GM19043 (cell line): ENCODE results near the gene HS3ST3B1.

Experiments used
- ATAC-seq: cut with Tn5 transposase; IDR thresholded peaks from one replicate; pipeline ENCODE4 v1.9.1; 2021; ENCODE audit warnings: low read depth; ENCODE audit not compliant: unreplicated experiment

Gene HS3ST3B1

DNA sequence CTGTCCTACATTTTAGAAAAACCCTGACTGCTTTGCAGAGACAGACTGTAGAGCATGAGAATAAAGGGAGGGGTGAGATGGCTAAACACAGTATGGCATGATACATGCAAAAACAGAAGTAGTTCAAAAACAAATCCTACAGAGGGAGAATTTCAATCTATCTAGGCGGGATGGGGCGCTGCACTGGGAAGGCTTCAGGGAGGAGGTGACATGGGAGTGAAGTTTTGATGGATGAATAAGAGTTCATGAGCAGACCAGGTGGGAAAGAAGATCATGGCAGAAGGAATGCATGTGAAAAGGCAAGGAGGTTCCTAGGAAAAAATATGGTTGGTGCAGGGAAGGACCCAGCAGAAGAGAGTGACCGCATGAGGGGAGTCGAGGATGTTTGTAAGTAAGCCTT, 19.2 kb downstream of the HS3ST3B1 start:
- no peak for ATAC-seq

DNA sequence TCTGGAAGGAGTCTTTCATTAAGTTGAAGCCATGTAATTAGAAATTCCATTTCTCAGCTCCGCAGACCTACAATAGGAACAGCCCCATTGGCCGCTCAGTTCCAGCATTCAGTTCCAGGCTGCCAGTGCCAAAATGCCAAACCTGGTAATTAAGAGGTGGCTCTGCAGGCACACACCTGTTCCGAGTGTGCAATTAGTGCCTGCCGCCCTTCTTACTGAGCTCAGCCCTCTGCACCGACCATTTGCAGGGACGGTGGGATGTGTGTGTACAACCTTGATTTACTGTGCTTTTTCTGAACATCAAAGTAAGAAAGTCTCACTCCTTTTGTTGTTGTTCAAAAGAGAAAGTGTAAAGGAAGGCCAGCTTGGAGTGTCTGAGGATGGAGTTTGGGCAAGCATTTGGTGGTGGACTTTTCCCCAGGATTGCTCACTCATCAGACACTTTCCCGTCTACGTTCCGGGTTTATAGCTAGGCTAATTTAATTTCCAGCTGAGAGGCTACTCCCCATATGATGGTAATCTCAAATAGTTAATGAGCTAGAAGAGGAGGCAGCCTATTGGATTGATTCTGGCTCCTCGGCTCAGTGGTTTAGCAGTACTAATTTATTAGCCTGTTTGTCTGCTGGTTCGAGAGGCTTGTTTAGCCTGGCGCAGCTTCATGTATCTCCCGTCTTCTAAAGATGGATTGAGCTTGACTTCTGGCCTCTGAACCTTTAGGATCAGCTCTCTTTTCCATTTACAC, 20.0 kb downstream of the HS3ST3B1 start:
- no peak for ATAC-seq

DNA sequence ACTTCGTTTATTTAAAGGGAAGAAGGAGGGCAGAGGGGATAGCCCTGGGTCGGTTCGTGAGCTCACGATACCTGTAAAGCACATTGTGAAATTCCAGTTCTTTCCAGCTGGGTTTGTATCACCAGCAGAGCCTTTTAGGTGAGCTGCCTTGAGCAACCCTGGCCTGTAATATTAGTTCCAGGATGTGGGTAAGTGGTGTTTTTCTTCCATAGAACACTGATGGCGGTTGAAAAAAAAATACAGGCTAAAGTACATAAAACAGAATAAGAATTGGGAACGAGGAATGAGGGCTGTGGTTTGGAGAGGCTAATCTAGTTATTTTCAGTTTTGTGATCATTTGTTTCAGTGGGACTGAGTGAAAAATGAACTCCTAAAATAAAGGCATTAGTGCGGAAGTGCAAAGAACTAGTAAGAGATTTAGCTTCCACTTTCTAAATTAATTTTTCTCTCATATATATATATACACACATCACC, 20.6 kb downstream of the HS3ST3B1 start:
- ATAC-seq = no peak

DNA sequence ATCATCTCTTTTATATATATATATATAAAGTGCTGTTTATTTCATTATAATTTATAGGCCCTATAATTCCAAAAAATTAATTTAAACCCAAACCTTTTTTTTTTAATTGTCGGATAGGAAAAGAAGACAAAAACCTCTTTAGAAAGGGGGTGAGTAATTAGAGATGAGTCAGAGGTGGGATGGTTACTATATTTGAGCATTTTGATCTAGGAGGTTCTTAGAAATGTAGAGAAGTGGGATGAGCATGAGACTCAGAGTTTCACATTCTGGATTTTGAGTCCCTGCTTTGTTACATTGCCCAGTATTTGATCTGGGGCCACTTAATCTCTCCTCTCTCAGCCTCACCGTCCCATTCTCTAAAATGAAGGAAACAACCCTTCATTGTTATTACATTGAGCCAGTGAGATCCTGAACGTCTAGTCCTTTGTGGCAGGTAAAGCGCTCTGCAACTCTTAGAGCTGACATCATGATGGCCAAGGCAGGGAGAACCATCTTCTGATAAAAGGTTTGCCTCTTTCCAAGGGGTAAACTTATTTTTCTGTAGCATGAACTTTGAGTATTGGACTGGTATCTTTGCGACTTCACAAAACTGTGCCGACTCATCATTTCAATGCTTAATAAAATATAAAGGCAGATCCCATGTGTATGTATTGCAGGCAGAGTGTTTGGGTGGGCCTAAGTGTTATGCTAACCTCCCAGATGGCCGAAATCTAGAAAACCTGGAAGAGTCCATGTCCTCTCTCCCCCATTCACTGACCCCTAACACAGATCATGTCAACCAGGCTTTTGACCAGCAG, 21.3 kb downstream of the HS3ST3B1 start:
- ATAC-seq = no peak

DNA sequence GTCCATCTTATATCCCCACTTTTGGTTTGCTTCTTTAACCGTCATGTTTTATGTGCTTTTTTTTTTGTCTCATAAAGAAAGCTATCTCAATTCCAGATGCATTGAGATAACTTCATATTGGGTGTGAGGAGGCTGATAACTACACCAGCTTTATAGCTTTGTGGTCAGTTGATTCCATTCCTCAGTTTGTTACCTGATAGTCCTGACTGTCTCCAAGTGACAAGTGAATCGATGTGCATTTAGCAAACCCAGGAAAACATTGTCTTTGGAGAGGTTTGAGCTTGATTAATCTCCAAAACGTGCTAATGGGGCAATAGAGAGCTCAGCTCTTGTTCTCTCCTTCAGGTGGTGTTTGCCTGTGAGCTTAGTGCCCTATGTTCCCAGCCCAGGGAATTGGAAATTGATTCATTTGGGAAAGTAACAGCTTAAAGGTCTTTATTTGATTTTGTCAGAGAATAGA, 22.7 kb downstream of the HS3ST3B1 start:
- ATAC-seq = no peak

DNA sequence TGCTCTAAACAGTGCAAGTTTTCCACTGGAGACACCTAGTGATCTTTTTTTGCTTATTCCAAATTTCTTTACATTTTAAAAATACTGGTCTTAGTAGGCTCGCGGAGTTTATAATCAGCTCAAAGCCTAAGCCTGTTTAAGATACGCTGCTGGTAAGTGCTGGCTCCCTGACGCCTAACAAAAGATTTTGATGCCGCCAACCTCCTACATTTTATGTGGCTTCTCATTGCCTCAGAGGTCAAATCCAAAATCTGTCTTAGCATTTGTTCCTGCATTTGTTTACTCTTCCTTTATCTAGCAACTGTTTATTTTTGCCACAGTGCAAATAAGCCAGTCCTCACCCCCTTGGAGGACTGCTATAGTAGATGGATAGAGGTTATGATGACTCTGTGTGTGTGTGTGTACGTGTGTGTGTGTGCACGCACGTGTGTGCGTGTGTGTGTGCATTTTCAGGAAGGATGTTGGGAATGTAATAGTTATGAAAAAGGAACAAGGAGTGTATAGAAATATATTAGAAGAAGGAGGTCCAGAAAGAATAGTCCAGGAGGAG, 24.8 kb downstream of the HS3ST3B1 start:
- ATAC-seq = no peak

DNA sequence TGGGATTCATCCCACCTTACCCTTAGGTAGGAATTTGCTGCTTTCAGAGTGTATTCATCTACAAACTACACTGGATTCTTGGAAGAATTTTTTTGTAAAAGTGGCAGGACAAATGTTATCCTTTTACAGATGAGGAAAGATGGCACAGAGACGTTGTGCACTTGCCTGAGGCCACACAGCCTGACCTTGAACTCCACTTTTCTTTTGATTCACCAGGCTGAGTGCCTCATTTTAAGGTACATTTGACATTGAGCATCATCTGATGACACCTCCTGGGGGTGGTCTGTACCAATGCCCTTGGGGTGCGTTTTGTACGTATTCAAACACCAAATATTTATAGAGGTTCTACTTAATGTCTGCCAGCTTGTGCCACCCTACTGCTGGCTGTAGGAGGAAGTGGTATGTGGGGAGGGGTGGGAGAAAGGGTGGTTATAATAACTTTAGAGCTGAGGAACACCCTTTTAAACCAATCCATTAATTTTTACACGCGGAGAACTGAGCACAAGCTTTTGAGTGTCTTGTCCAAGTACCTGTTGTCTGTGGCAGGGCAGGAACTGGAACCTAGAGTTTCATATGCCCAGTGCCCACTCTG, 29.1 kb downstream of the HS3ST3B1 start:
- no peak for ATAC-seq

DNA sequence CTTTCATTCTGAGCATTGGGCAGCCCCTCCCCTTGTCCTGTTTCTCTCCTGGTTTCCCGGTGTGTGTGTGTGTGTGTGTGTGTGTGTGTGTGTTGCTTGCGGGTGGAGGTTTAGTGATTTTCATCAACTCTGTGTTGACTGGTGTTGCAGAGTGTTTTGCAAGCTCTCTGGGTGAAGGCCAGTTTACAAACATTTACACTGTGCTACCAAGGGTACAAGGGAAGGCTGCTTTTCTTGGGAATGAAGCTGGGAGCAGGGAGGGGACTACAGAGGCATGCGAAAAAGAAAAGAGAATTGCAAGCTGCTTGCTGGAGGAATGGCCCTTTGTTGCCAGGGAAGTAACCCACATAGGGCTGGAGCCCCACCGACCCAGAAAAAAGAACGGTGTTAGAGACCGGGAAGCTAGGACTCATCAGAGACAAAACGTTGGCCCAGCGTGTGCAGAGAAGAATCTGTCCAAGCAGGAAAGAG, 29.6 kb downstream of the HS3ST3B1 start:
- no peak for ATAC-seq

DNA sequence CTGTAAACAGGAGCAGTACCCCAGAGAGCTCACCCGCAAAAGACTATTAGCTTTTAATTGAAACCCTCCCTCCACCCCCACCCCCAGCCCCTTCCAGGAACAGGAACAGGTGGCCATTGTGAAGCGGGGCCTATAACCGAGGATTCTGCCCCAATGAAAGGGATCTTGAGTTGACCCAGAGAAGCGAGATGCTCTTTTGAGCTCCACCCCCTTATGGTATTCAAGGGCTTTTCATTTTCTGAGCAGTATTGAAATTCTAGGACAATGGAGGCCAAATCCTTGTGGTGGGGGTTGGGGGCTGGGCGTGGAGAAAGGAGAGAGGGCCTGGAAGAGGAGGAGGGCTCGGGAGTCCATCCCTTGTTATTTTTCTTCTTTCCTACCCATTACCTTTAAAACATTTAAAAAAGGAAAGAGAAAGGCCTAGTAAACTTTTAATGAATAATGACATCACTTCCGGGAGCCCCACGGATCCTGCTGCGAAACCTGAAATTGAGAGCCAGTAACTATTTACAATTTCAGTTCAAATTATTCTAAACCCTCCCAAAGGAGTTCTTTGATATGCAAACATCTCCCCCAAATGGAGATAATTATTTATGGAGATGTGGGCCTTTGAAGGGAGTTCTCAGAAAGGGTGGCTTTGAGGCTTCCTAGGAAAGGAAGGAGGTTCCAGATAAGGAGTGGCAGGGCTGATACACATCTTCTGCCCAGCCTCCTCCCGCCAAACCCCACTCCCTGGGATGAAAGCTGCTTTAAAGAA, 30.5 kb downstream of the HS3ST3B1 start:
- no peak for ATAC-seq

DNA sequence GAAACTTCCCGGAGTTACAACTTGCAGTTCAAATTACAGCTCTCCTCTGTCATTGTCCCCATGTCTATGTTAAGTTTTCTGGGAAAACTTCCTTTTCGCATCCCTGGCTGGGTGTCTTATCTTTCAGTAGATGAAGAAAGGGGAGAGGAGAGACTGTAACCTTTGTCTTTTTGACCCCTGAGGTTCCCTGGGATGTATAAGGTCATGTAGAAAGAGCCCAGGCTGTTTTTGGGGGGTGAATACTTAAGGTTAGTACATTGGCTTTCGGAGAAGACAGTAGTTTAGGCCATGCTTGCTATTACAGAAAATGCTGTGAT, 31.1 kb downstream of the HS3ST3B1 start:
- ATAC-seq = no peak

DNA sequence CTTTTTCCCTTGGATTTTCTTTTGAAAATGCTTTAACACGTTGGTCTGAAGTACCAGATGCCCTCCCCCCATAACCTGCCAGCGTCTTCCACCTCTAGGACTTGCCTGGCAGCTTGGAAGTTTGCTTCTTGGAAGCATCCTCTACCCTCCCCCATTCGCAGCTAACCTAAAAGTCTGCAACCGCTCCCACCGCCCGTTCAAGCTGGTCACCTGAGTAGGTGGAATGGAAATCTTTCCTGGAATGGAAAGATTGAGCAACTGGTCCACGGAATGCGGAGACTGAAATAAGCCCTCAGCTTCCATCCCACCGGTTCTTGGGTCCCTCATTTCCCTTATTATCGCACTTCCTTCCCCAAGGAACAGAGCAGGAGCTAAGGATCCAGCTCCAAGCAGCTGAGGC, 31.4 kb downstream of the HS3ST3B1 start:
- ATAC-seq = no peak

DNA sequence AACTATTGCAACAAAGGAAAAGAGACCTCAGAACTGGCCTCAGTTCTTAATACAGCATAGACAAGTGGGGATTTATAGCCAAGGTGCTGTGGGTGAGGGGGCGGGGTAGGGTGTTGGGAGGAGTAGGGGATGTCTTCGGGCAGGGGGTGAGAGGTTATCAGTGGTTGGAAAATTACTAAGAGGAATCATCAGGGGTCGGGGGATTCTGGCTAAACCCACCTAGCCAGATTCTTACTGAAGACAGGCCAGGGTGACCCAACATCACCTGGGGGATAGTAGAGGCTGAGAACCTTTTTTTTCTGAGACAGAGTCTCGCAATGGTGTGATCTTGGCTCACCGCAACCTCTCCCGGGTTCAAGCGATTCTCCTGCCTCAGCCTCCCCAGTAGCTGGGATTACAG, 32.6 kb downstream of the HS3ST3B1 start:
- no peak for ATAC-seq

DNA sequence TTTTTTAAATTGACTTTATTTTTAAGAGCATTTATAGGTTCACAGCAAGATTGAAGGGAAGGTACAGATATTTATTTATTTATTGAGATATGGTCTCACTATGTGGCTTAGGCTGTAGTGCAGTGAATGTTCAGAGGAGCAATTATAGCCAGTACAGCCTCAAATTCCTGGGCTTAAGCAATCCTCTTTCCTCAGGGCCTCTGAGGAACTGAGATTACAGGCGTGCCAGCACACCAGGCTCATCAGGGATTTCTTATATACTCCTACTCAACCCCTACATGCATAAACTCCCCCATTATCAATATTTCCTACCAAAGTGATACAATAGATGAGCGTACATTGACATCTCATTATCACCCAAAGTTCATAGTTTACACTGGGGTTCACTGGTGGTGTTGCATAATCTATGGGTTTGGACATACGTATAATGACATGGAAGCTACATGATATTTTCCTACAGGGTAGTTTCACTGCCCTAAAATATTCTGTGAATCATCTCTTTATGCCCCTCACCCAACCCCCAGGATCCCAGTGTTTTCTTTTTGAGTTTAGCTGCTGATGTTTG, 33.5 kb downstream of the HS3ST3B1 start:
- no peak for ATAC-seq

DNA sequence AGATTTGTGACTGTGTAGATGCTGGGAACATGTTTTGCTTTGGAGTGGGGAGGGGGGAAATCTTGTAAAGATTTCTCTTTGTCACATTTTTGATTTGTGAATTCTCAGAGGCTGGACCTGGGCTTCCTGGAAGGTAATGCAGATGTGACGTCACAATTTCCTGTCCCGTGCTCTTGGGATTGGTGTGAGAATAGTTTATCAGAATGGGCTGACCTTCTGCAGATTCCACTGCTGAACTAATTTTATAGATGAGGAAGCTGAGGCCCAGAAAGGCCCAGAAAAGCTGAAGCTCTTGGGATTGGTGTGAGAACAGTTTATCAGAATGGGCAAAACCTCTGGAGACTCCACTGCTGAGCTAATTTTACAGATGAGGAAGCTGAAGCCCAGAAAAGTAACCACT, 34.0 kb downstream of the HS3ST3B1 start:
- ATAC-seq = no peak

DNA sequence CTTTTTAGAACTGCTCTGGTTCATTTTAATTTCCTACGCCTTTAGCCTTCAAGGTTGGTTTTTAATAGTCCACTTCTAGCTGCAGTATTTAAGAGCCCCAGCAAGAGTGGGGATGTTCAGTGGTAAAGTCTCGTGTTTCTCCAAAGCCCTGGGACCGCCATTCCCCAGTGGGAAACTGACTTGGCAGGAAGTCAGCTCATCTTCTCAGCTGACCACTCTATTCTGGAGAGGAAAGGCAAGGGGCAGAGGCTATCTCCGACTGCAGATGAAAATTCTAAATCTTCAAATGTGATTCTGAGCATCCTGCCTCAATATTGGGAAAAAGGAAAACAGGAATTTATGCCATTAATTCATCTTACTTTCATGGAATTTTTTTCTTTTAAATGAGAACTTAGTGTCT, 35.5 kb downstream of the HS3ST3B1 start:
- ATAC-seq = no peak

DNA sequence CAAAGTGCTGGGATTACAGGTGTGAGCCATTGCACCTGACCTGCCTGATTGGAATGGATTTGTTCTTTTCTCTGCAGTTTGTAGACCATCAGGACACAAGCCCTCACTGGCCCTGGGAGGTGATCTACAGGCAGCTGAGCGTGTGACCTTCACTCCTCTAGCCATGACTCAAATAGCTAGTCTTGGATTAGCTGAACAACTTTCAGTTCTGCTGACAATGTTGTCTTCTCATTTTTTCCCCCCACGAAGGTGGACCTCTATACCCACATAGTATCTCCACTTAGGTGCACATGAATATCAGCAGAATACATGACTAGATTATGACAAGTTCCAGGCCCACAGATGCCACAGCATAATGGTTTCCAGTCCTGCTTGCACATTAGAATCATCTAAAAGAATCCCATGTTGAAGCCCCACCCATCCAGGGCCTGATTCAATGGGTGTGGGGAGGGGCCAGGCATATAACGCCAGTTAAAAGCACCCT, 36.8 kb downstream of the HS3ST3B1 start:
- ATAC-seq = no peak

DNA sequence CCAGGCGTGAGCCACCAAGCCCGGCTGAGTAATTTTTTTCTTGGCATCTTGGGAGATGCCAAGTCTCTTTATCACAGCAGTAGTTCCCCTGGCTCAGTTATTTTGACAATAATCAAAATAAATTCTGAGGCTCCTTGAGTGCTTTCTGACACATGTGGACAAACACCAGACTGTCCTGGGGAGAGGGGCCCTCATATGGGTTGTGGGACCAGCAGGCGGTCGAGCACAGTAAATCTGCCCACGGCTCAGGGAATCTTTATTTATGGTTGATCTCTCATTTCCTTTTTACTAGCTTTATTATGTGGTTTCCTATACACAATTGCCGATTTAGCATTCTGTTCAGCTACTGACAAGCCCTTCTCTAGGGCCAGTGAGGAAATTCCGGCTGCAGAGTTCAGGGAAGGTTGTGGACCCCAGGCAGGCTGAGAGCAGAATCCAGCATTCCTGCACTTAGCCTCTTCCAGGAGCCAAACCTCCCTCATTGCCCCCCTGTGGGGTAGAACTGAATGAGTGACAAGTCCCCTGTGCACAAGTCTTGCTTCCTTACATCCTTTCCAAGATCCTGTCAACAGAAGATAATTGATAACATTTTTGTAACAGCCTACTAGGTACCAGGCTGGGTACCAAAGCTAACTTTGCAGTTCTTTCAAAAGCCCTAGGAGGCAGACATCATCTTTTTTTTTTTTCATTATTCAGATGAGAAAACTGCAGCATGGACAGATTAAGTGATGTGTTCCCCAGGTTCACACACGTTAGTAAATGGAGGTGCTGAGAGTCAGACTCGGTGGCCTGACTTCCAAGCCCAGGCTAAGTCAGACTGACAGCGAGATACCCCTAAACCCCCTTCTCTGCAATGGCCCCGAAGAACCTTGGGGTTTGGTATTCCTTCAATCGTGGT, 40.2 kb downstream of the HS3ST3B1 start:
- ATAC-seq = no peak

DNA sequence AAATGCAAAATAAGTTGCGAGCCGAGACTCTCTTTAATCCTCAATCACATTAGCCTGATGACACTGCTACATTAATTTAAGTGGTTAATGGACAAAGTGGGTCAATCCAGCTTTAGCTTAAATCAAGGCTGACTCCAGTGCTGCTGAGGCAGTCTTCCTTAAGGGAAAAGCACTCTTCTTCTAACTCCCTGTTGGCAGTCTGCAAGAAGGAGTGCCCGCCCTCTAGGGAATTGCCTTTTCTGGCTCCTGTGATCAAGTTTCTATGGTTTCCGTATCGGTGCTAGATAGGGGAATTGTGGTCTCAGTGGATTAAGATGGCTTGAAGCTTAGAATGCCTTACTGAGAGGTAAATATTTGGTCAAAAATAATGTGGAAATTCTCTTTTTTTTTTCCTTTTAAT, 41.0 kb downstream of the HS3ST3B1 start:
- no peak for ATAC-seq

DNA sequence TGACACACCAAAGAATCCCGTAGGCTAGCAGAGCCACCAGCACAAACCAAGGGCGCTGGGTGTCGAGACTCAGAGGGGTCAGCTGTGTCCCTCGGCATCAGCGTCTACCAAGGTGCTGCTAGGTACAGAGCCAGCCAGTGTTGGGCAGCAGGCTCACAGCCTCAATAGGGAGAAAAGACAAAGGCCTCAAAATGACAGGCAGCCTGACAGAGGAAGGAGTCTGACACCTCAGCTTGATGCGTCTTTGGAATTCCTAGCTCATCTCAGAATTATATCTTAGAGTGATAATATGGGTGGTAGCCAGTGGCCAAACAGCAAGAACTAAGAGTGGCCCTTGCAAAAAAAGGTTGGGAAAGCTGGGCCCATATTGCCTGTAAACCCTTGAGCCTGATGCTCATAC, 45.9 kb downstream of the HS3ST3B1 start:
- ATAC-seq = no peak
